GM21447 (cell line): ENCODE data around the gene PRR3.

Source experiments
- ATAC-seq: cut with Tn5 transposase; IDR thresholded peaks from one replicate; pipeline ENCODE4 v1.9.1; 2021; ENCODE audit not compliant: unreplicated experiment

The PRR3 gene

GRCh38 chr6:30570263-30570662 lies 13.2 kb downstream of the PRR3 start:
- ATAC-seq, result no peak

- peak; percentile 19 for ATAC-seq
These were observed 13.6 kb downstream of the PRR3 start for GRCh38 chr6:30570740-30571074.

GRCh38 chr6:30571075-30571761 lies 14.1 kb downstream of the PRR3 start, which contains the start of gene ABCF1:
TSS of gene ABCF1 (plus strand) at chr6:30571442. CDS start at chr6:30571488, 46 bp downstream.
- peak; percentile 87 for ATAC-seq

GRCh38 chr6:30571762-30572082 lies 14.6 kb downstream of the PRR3 start:
- ATAC-seq, result no peak

GRCh38 chr6:30572148-30572547 lies 15.1 kb downstream of the PRR3 start:
- ATAC-seq, result no peak

GRCh38 chr6:30573113-30573512 lies 16.0 kb downstream of the PRR3 start:
- no peak for ATAC-seq

GRCh38 chr6:30578051-30578450 lies 21.0 kb downstream of the PRR3 start:
- ATAC-seq, result no peak

- ATAC-seq, result no peak
These were observed 26.8 kb downstream of the PRR3 start for GRCh38 chr6:30583921-30584320.

- ATAC-seq, result no peak
These were observed 32.8 kb downstream of the PRR3 start for GRCh38 chr6:30589754-30590358.

- no peak for ATAC-seq
These were observed 33.4 kb downstream of the PRR3 start for GRCh38 chr6:30590509-30590908.

GRCh38 chr6:30591008-30591407 lies 33.9 kb downstream of the PRR3 start:
- no peak for ATAC-seq

- no peak for ATAC-seq
These were observed 35.2 kb downstream of the PRR3 start for GRCh38 chr6:30592287-30592686.

- peak; percentile 72 for ATAC-seq
These were observed 40.4 kb downstream of the PRR3 start for GRCh38 chr6:30597315-30598144.

GRCh38 chr6:30598912-30599624 lies 42.0 kb downstream of the PRR3 start:
- ATAC-seq, result no peak

- ATAC-seq, result no peak
These were observed 42.7 kb downstream of the PRR3 start for GRCh38 chr6:30599625-30600324.

- no peak for ATAC-seq
These were observed 43.4 kb downstream of the PRR3 start for GRCh38 chr6:30600451-30600961.

- no peak for ATAC-seq
These were observed 44.3 kb downstream of the PRR3 start for GRCh38 chr6:30601436-30601814.

GRCh38 chr6:30601815-30602641 lies 44.9 kb downstream of the PRR3 start:
- ATAC-seq, result no peak

GRCh38 chr6:30603961-30604360 lies 46.9 kb downstream of the PRR3 start:
- ATAC-seq, result no peak

GRCh38 chr6:30610065-30610464 lies 53.0 kb downstream of the PRR3 start:
- no peak for ATAC-seq
